HepG2 (cell line): ENCODE data around the gene SNAPC4. TPM values are rescaled to one million over a fixed set of nuclear protein-coding genes. Genes with fewer than 3 reads are reported as not detected.

Experiments
- ZFP36L2 ChIP-seq: sonication (generic); formaldehyde crosslinking; IDR thresholded peaks from 2 replicates; pipeline ENCODE4 v1.4.0; 2020; ENCODE audit warnings: missing genetic modification reagents
- ZNF567 ChIP-seq: sonication (generic); formaldehyde crosslinking; IDR thresholded peaks from 2 replicates; pipeline ENCODE4 v1.8.1; 2023; ENCODE audit warnings: mild to moderate bottlenecking, missing genetic modification reagents, borderline replicate concordance
- ZNF850 ChIP-seq: sonication (generic); formaldehyde crosslinking; conservative IDR thresholded peaks from 2 replicates; pipeline ENCODE4 v1.9.0; 2021; ENCODE audit warnings: mild to moderate bottlenecking, missing genetic modification reagents
- polyA plus RNA-seq, 8 experiments: library from polyadenylated mRNA; depleted of rRNA in 3 of 8; stranded (reverse) in 7 of 8; unstranded in 1 of 8; fragments of >200 nt; fragmentation: Illumina TruSeq in 4 of 8; extraction: Trizol in 4 of 8; gene quantifications; 2 replicates each; pipeline versions ENCODE4 v1.2.1 to v1.2.3, GENCODE V29; 2011 to 2016; ENCODE audit warnings: low read depth in 4 of 8, missing spikeins in 1 of 8, mixed read lengths in 1 of 8; ENCODE audit not compliant: insufficient read depth in 1 of 8
- total RNA-seq, 5 experiments: library from RNA; depleted of rRNA; stranded (reverse); fragments of >200 nt; fragmentation: Illumina TruSeq; extraction: Trizol; gene quantifications; 2 replicates each; pipeline ENCODE4 v1.2.3, GENCODE V29; 2016; ENCODE audit warnings: low read depth in 1 of 5
- TF ChIP-seq, protein P1 (sequence below): sonication (generic); formaldehyde crosslinking; IDR thresholded peaks from 2 replicates; pipeline ENCODE4 v1.4.0; 2020; ENCODE audit warnings: mild to moderate bottlenecking, missing genetic modification reagents
- TF ChIP-seq, protein P2 (sequence below): sonication (generic); formaldehyde crosslinking; IDR thresholded peaks from 2 replicates; pipeline ENCODE4 v1.5.0; 2020; ENCODE audit warnings: missing genetic modification reagents
- TF ChIP-seq, protein P3 (sequence below): IDR thresholded peaks from 2 replicates; pipeline ENCODE4 v1.6.1; 2012; ENCODE audit warnings: low read length, improper control_type of control experiment
- TF ChIP-seq, protein P4 (sequence below): IDR thresholded peaks from 2 replicates; pipeline ENCODE4 v1.6.1; 2016; ENCODE audit warnings: control low read depth
- TF ChIP-seq, protein P5 (sequence below): sonication (generic); formaldehyde crosslinking; IDR thresholded peaks from 2 replicates; pipeline ENCODE4 v1.4.0; 2020; ENCODE audit warnings: mild to moderate bottlenecking, missing genetic modification reagents, borderline replicate concordance

Gene SNAPC4
- total and polyA plus RNA-seq, 2 of the 13 experiments (the other 11 are each of a cell fraction or from before 2014, with no cell fraction given) = 2.0 to 6.0 TPM

DNA sequence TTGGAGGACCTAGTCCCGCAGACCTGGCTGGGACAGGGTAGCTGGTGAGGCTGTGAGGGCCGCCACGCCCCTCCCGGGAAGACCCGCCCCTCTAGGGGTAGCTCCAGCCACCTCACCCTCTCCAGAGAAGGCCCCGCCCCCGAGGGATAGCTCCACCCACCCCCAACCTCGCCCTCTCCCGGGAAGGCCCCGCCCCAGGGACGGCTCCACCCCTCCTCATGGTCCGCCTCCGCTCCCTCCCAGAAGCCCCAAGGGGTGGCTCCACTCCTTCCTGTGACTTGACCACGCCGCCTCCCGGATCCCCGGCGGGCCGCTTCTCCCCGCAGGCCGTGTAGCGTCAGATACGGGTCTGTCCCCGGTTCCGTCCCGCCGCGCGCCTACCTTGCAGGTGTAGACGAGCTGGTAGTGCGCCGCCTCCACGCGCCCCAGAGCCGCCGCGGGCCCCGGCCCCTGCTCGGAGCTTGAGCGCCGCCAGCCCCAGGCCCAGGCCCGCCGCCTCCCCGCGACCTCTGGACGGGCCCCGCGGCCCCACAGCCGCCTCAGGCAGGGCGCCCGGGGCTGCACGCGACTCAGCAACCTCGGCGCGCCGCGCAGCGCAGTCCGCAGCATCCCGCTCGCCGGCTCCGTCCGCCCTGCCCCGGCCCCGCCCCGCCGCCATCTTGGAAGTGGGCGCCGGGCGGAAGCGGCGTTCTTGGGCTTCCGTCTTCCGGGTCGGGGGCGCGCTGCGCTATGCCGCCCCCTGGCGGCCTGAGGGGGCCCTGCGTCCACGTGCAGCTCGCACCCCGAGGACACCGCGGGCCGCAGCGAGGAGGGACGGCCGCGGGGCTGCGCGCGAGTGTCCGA is 36.6 kb downstream of the SNAPC4 start, which contains the start of gene DNLZ (continued):
- TF ChIP-seq, protein P1, sequence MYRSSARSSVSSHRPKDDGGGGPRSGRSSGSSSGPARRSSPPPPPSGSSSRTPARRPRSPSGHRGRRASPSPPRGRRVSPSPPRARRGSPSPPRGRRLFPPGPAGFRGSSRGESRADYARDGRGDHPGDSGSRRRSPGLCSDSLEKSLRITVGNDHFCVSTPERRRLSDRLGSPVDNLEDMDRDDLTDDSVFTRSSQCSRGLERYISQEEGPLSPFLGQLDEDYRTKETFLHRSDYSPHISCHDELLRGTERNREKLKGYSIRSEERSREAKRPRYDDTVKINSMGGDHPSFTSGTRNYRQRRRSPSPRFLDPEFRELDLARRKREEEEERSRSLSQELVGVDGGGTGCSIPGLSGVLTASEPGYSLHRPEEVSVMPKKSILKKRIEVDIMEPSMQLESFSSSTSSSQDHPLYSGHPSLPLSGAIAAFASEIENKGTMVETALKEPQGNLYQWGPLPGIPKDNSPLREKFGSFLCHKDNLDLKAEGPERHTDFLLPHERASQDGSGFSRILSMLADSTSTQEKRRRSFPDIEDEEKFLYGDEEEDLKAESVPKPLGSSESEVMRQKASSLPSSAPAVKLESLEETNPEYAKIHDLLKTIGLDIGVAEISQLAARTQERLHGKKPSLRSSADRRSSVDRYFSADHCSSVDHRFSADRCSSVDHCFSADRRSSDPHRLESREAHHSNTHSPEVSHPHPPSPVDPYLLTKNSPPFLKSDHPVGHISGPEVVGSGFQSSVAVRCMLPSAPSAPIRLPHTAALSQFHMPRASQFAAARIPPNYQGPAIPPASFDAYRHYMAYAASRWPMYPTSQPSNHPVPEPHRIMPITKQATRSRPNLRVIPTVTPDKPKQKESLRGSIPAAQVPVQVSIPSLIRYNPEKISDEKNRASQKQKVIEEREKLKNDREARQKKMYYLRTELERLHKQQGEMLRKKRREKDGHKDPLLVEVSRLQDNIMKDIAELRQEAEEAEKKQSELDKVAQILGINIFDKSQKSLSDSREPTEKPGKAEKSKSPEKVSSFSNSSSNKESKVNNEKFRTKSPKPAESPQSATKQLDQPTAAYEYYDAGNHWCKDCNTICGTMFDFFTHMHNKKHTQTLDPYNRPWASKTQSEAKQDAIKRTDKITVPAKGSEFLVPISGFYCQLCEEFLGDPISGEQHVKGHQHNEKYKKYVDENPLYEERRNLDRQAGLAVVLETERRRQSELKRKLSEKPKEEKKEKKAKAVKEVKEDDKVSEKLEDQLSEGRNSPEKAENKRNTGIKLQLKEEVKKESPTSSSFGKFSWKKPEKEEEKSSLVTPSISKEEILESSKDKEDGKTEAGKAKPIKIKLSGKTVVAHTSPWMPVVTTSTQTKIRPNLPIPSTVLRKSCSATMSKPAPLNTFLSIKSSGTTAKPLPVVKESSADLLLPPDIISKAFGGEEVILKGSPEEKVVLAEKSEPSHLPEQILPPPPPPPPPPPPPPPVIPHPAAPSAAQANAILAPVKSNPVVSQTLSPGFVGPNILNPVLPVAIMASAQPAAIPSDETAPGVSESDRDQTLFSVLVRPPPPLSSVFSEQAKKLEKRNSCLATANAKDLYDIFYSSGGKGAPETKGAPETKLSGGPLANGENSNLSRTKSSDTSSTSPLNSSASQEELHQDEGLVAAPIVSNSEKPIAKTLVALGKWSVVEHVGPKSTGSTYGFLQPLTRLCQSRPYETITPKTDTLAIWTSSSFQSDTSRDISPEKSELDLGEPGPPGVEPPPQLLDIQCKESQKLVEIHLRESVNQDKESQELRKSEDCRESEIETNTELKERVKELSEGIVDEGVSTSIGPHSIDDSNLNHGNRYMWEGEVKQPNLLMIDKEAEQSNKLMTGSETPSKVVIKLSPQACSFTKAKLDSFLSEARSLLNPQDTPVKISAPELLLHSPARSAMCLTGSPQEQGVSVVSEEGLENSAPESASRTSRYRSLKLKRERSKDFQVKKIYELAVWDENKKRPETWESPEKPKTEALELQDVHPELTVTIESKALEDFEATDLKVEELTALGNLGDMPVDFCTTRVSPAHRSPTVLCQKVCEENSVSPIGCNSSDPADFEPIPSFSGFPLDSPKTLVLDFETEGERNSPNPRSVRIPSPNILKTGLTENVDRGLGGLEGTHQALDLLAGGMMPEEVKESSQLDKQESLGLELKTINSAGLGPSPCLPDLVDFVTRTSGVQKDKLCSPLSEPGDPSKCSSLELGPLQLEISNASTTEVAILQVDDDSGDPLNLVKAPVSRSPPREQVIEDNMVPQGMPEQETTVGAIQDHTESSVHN (CRISPR knock-in tag) = peak; percentile 96
- TF ChIP-seq, protein P2, sequence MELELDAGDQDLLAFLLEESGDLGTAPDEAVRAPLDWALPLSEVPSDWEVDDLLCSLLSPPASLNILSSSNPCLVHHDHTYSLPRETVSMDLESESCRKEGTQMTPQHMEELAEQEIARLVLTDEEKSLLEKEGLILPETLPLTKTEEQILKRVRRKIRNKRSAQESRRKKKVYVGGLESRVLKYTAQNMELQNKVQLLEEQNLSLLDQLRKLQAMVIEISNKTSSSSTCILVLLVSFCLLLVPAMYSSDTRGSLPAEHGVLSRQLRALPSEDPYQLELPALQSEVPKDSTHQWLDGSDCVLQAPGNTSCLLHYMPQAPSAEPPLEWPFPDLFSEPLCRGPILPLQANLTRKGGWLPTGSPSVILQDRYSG (CRISPR knock-in tag) = peak; percentile 89; the same call in 1 of the 2 replicates
- TF ChIP-seq ZNF850 (CRISPR knock-in tag) = 0 out of 2 replicates have a peak, but pooled peaks have one; percentile 33
- TF ChIP-seq ZFP36L2 = no peak
- TF ChIP-seq, protein P3, sequence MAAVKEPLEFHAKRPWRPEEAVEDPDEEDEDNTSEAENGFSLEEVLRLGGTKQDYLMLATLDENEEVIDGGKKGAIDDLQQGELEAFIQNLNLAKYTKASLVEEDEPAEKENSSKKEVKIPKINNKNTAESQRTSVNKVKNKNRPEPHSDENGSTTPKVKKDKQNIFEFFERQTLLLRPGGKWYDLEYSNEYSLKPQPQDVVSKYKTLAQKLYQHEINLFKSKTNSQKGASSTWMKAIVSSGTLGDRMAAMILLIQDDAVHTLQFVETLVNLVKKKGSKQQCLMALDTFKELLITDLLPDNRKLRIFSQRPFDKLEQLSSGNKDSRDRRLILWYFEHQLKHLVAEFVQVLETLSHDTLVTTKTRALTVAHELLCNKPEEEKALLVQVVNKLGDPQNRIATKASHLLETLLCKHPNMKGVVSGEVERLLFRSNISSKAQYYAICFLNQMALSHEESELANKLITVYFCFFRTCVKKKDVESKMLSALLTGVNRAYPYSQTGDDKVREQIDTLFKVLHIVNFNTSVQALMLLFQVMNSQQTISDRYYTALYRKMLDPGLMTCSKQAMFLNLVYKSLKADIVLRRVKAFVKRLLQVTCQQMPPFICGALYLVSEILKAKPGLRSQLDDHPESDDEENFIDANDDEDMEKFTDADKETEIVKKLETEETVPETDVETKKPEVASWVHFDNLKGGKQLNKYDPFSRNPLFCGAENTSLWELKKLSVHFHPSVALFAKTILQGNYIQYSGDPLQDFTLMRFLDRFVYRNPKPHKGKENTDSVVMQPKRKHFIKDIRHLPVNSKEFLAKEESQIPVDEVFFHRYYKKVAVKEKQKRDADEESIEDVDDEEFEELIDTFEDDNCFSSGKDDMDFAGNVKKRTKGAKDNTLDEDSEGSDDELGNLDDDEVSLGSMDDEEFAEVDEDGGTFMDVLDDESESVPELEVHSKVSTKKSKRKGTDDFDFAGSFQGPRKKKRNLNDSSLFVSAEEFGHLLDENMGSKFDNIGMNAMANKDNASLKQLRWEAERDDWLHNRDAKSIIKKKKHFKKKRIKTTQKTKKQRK = no peak
- TF ChIP-seq, protein P4, sequence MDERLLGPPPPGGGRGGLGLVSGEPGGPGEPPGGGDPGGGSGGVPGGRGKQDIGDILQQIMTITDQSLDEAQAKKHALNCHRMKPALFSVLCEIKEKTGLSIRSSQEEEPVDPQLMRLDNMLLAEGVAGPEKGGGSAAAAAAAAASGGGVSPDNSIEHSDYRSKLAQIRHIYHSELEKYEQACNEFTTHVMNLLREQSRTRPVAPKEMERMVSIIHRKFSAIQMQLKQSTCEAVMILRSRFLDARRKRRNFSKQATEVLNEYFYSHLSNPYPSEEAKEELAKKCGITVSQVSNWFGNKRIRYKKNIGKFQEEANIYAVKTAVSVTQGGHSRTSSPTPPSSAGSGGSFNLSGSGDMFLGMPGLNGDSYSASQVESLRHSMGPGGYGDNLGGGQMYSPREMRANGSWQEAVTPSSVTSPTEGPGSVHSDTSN (CRISPR knock-in tag) = no peak
- TF ChIP-seq, protein P5, sequence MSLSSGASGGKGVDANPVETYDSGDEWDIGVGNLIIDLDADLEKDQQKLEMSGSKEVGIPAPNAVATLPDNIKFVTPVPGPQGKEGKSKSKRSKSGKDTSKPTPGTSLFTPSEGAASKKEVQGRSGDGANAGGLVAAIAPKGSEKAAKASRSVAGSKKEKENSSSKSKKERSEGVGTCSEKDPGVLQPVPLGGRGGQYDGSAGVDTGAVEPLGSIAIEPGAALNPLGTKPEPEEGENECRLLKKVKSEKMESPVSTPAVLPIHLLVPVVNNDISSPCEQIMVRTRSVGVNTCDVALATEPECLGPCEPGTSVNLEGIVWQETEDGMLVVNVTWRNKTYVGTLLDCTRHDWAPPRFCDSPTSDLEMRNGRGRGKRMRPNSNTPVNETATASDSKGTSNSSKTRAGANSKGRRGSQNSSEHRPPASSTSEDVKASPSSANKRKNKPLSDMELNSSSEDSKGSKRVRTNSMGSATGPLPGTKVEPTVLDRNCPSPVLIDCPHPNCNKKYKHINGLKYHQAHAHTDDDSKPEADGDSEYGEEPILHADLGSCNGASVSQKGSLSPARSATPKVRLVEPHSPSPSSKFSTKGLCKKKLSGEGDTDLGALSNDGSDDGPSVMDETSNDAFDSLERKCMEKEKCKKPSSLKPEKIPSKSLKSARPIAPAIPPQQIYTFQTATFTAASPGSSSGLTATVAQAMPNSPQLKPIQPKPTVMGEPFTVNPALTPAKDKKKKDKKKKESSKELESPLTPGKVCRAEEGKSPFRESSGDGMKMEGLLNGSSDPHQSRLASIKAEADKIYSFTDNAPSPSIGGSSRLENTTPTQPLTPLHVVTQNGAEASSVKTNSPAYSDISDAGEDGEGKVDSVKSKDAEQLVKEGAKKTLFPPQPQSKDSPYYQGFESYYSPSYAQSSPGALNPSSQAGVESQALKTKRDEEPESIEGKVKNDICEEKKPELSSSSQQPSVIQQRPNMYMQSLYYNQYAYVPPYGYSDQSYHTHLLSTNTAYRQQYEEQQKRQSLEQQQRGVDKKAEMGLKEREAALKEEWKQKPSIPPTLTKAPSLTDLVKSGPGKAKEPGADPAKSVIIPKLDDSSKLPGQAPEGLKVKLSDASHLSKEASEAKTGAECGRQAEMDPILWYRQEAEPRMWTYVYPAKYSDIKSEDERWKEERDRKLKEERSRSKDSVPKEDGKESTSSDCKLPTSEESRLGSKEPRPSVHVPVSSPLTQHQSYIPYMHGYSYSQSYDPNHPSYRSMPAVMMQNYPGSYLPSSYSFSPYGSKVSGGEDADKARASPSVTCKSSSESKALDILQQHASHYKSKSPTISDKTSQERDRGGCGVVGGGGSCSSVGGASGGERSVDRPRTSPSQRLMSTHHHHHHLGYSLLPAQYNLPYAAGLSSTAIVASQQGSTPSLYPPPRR (CRISPR knock-in tag) = peak; percentile 54
- TF ChIP-seq ZNF567 (CRISPR knock-in tag) = no peak
